GM23248 (cell line): ENCODE data around the gene U2AF1L4.

Experiments used
- EZH2 ChIP-seq: fragments of 200-600 bp; sonication (generic); IDR thresholded peaks from 2 replicates; pipeline ENCODE4 v1.6.1; 2018; ENCODE audit warnings: antibody characterized with exemption, mild to moderate bottlenecking; ENCODE audit not compliant: insufficient read depth, poor library complexity, severe bottlenecking
- EZH2phosphoT487 ChIP-seq: fragments of 200-600 bp; sonication (generic); IDR thresholded peaks from 2 replicates; pipeline ENCODE4 v1.6.1; 2018; ENCODE audit warnings: antibody characterized with exemption, moderate library complexity, mild to moderate bottlenecking, low read depth; ENCODE audit not compliant: insufficient read depth

DNA sequence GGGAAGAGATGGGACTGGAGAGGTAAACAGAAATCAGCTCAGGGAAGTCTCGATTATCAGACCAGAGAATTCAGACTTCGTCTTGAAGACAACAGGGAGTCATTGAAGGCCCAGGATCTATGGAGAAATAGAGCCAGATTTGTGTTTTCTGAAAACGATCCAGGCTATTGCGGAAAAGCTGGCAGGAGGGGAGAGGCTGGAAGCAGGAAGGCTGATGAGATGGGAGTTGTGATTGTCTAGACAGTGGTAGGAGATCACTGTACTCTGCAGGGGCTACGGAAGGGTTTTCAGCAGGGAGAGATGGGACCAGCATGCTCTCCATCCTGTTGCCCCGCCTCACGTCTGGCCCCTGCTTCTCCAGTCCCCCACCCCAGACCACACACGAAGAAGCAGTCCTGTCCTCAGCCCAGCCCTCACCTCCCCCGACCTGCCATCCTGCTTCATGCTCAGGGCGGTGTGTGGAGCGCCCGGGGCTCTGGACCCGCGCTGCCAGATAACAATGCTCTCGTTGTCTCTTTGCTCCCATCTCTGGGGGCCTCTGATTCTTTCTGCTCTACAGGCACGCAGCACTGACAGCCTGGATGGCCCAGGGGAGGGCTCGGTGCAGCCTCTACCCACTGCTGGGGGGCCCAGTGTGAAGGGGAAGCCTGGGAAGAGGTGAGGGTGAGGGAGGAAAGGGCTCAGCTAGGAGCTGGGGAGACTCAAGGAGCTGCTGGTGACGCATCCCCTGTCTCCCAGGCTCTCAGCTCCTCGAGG lies 32.0 kb upstream of the U2AF1L4 start:
- TF ChIP-seq EZH2phosphoT487 (no peak), EZH2 (no peak)
